WTC11 (cell line): ENCODE results near the gene NPB. TPM values are rescaled to one million over a fixed set of nuclear protein-coding genes. Genes with fewer than 3 reads are reported as not detected.

ENCODE experiments used
- ATAC-seq: fragments of 200-7000 bp; cut with Tn5 transposase; 2 replicates; pipeline ENCODE4 v1.10.0; 2021; ENCODE audit warnings: mild to moderate bottlenecking, moderate library complexity
- CTCF ChIA-PET: fragments of 300-600 bp; sonication (Branson Sonifier 250); formaldehyde crosslinking; loops from one replicate; lab custom pipeline; 2021; ENCODE audit warnings: antibody characterized with exemption; lab: Charles Lee
- POLR2A ChIA-PET: fragments of 350-600 bp; sonication (Branson Sonifier 250); formaldehyde crosslinking; loops from one replicate; lab custom pipeline; 2021; ENCODE audit warnings: antibody characterized with exemption; lab: Charles Lee
- DNase-seq: peaks from one replicate; pipeline ENCODE4 v3.0.0; 2021; ENCODE audit warnings: low spot score
- H3K27ac Mint-ChIP-seq: 2 replicates; pipeline ENCODE4 v1.8.0; 2021; ENCODE audit warnings: mixed read lengths
- H3K27me3 Mint-ChIP-seq: 2 replicates; pipeline ENCODE4 v1.8.0; 2021; ENCODE audit warnings: low read depth, mild to moderate bottlenecking, moderate library complexity, mixed read lengths
- H3K36me3 Mint-ChIP-seq: 2 replicates; pipeline ENCODE4 v1.8.0; 2021; ENCODE audit warnings: mixed read lengths
- H3K4me1 Mint-ChIP-seq: 2 replicates; pipeline ENCODE4 v1.8.0; 2022; ENCODE audit warnings: mixed read lengths
- H3K4me3 Mint-ChIP-seq: 2 replicates; pipeline ENCODE4 v1.8.0; 2021; ENCODE audit warnings: mild to moderate bottlenecking, moderate library complexity, mixed read lengths
- H3K9me3 Mint-ChIP-seq: 2 replicates; pipeline ENCODE4 v1.8.0; 2021; ENCODE audit warnings: mixed read lengths
- E2F1 ChIP-seq: sonication (generic); formaldehyde crosslinking; IDR thresholded peaks from 2 replicates; pipeline ENCODE4 v1.8.0; 2022; ENCODE audit warnings: mild to moderate bottlenecking, missing genetic modification reagents
- EMX1 ChIP-seq: fragments of 250-450 bp; sonication (Bioruptor Pico); IDR thresholded peaks from 2 replicates; pipeline ENCODE4 v1.8.0; 2021; ENCODE audit warnings: mild to moderate bottlenecking
- ERG ChIP-seq: fragments of 250-450 bp; sonication (Bioruptor Pico); IDR thresholded peaks from 2 replicates; pipeline ENCODE4 v1.8.0; 2021; ENCODE audit warnings: mild to moderate bottlenecking
- FOXJ3 ChIP-seq: sonication (generic); formaldehyde crosslinking; IDR thresholded peaks from 2 replicates; pipeline ENCODE4 v1.9.0; 2021; ENCODE audit warnings: missing genetic modification reagents, mild to moderate bottlenecking, borderline replicate concordance
- GABPB1 ChIP-seq: sonication (generic); formaldehyde crosslinking; IDR thresholded peaks from 2 replicates; pipeline ENCODE4 v1.8.1; 2023; ENCODE audit warnings: mild to moderate bottlenecking, missing genetic modification reagents
- HMGXB4 ChIP-seq: sonication (generic); formaldehyde crosslinking; IDR thresholded peaks from 2 replicates; pipeline ENCODE4 v1.8.1; 2023; ENCODE audit warnings: mild to moderate bottlenecking, moderate library complexity, missing genetic modification reagents
- JAZF1 ChIP-seq: fragments of 250-450 bp; sonication (Bioruptor Pico); IDR thresholded peaks from 2 replicates; pipeline ENCODE4 v1.9.0; 2021; ENCODE audit warnings: moderate library complexity, mild to moderate bottlenecking, inconsistent platforms
- NFYB ChIP-seq: sonication (generic); formaldehyde crosslinking; conservative IDR thresholded peaks from 2 replicates; pipeline ENCODE4 v1.8.0; 2022; ENCODE audit warnings: low read depth, missing genetic modification reagents
- NR3C1 ChIP-seq: sonication (generic); formaldehyde crosslinking; conservative IDR thresholded peaks from 2 replicates; pipeline ENCODE4 v1.8.1; 2023; ENCODE audit warnings: low read depth, mild to moderate bottlenecking, missing genetic modification reagents
- PRDM15 ChIP-seq: sonication (generic); formaldehyde crosslinking; IDR thresholded peaks from 2 replicates; pipeline ENCODE4 v1.8.0; 2022; ENCODE audit warnings: missing genetic modification reagents
- PRRX2 ChIP-seq: fragments of 250-450 bp; sonication (Bioruptor Pico); IDR thresholded peaks from 2 replicates; pipeline ENCODE4 v1.8.0; 2021; ENCODE audit warnings: mild to moderate bottlenecking
- STAT6 ChIP-seq: sonication (generic); formaldehyde crosslinking; conservative IDR thresholded peaks from 2 replicates; pipeline ENCODE4 v1.8.1; 2023; ENCODE audit warnings: mild to moderate bottlenecking, low read depth, missing genetic modification reagents, moderate library complexity
- ZNF219 ChIP-seq: sonication (generic); formaldehyde crosslinking; IDR thresholded peaks from 2 replicates; pipeline ENCODE4 v1.8.0; 2023; ENCODE audit warnings: missing genetic modification reagents, mild to moderate bottlenecking, borderline replicate concordance
- ZNF232 ChIP-seq: sonication (generic); formaldehyde crosslinking; IDR thresholded peaks from 2 replicates; pipeline ENCODE4 v1.8.0; 2022; ENCODE audit warnings: mild to moderate bottlenecking, missing genetic modification reagents
- ZNF671 ChIP-seq: fragments of 250-450 bp; sonication (Bioruptor Pico); IDR thresholded peaks from 2 replicates; pipeline ENCODE4 v1.8.0; 2021; ENCODE audit warnings: mild to moderate bottlenecking
- total RNA-seq: library from RNA; stranded (reverse); gene quantifications from 3 replicates; pipeline ENCODE4 v1.2.3, GENCODE V29; 2021

NPB gene
- total RNA-seq, 1 experiment from 2014 or later = 1.9 TPM

- no peak for TF ChIP-seq PRDM15 (CRISPR knock-in tag)
- TF ChIP-seq E2F1 (CRISPR knock-in tag) = no peak
Measured at GRCh38 chr17:81908793-81909192, 6.8 kb downstream of the NPB start (continued).

GRCh38 chr17:81909231-81909630, 7.2 kb downstream of the NPB start:
- Mint-ChIP-seq H3K36me3 (peaks cover 11% of the 10 kb centered on the region), H3K27me3 (no peaks in the 10 kb centered on the region), H3K4me3 (no peak overlapping the region), H3K4me1 (peaks cover 3% of the 10 kb centered on the region; the same call in 1 of the 2 replicates), H3K27ac (no peak overlapping the region), H3K9me3 (no peaks in the 10 kb centered on the region)
- ChIA-PET POLR2A (no interaction called here), CTCF (interaction anchor here (1.6 to 3.4 kb wide), 3 partner anchors 14 to 110 kb away, joined by 4 to 15 read pairs (median 4); partner anchors contain the start of gene MAFG)
- no peak for DNase-seq
- ATAC-seq = no peak
- TF ChIP-seq FOXJ3 (CRISPR knock-in tag) (no peak), PRRX2 (CRISPR knock-in tag) (no peak), ZNF219 (CRISPR knock-in tag) (no peak), STAT6 (CRISPR knock-in tag) (no peak), NR3C1 (no peak), EMX1 (CRISPR knock-in tag) (no peak), ZNF671 (no peak), ERG (CRISPR knock-in tag) (no peak), GABPB1 (CRISPR knock-in tag) (no peak), ZNF232 (CRISPR knock-in tag) (no peak), HMGXB4 (CRISPR knock-in tag) (no peak), NFYB (no peak), JAZF1 (no peak)
